Measurements from ENCODE around the gene NEO1.

Gene NEO1

DNA sequence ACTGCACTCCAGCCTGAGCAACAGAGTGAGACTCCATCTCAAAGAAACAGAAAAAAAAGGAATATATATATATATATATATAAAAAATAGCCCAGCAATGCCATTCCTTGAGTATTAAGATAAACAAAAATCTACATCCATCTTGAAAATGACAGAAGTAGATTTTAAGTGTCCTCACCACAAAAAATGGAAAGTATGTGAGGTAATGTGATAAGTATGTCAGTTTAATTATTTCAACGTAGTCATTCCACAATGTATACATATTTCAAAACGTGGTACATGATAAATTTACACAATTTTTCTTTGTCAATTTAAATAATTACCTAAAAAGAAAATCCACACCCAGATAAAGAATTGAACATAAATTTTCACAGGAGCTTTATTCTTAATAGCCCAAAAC lies 261.6 kb downstream of the NEO1 start:
- DNase-seq (ENCODE audit: low spot score): no peak

GRCh38 chr15:73317651-73318462 lies 265.6 kb downstream of the NEO1 start:
- DNase-seq (ENCODE audit: low spot score): no peak

GRCh38 chr15:73318463-73319351 lies 266.4 kb downstream of the NEO1 start:
- no peak for DNase-seq (ENCODE audit: low spot score)

DNA sequence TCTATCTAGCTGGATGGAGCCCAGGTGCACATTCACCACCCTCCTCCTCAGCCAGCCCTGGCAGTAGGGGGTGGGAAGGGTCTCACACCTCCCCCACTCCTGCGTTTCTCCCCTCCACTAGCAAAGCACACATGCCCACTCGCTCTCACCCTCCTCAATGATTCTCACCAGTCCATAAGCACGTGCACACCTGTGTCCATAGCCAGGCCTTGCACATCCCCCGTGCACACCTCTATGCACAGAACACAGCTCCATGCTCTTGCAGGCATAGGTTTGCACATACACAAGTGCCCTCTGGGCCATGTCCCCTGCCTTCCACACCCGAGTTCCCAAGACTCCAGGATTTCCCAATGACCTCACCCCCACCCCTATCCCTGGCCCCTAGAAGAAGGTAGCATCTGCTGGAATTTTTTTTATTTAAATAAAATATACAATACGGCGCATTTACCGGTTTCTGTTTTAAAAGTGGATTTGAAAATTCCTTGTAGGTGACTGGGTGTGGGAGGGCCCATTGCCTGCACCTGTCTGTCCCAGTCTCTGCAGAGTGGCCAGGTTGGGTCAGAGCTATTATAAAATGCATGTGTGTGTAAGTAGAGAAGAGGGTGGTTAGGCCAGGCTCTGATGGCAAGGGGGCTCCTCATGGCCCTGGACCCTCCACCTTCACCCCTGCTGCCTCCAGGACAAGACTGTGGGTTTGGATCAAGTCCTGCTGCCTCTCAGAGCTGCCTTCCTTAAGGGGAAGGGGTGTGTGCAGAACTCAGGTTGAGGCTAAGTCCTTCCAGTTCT lies 267.4 kb downstream of the NEO1 start:
- DNase-seq (ENCODE audit: low spot score): no peak

- no peak for DNase-seq (ENCODE audit: low spot score)
Observed at GRCh38 chr15:73320619-73321180, 268.4 kb downstream of the NEO1 start.

GRCh38 chr15:73321496-73322450 lies 269.5 kb downstream of the NEO1 start:
- no peak for DNase-seq (ENCODE audit: low spot score)

DNA sequence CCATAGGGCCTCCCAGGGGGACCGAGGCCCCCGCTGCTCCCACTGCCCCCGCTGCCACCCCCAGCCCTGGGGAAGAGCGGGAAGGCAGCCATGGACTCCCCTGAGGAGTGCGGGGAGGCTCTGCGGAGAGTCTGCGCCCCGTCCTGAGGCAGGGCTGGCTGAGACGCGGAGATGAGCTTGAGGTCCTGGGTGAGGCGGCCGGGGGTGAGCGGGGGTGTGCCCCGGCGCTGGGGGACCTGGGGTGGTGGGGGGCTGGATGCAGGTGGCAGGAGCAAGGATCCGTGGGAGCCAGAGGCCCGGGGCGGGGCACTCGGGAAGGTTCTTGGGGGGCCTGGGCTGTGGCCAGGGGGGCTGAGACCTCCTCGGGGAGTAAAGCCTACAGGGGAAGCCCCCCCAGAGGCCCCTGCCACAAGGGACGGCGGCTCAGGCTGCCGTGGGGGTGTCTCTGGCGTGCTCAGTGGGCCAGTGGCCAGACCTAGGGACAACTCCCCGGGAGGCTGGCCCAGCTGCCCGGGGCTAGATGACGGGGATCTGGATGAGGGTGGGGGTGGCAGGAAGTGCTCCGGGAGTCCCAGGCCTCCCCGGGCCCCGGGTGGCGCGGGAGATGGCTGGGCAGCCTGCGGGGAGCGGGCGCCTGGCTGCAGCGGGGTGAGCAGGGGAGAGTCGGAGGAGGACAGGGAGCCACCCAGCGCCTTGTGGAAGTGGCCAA lies 270.6 kb downstream of the NEO1 start:
- DNase-seq (ENCODE audit: low spot score): no peak

- DNase-seq (ENCODE audit: low spot score): no peak
Observed at GRCh38 chr15:73323374-73323955, 271.2 kb downstream of the NEO1 start.

- DNase-seq (ENCODE audit: low spot score): no peak
Observed at GRCh38 chr15:73323956-73324355, 271.7 kb downstream of the NEO1 start.

DNA sequence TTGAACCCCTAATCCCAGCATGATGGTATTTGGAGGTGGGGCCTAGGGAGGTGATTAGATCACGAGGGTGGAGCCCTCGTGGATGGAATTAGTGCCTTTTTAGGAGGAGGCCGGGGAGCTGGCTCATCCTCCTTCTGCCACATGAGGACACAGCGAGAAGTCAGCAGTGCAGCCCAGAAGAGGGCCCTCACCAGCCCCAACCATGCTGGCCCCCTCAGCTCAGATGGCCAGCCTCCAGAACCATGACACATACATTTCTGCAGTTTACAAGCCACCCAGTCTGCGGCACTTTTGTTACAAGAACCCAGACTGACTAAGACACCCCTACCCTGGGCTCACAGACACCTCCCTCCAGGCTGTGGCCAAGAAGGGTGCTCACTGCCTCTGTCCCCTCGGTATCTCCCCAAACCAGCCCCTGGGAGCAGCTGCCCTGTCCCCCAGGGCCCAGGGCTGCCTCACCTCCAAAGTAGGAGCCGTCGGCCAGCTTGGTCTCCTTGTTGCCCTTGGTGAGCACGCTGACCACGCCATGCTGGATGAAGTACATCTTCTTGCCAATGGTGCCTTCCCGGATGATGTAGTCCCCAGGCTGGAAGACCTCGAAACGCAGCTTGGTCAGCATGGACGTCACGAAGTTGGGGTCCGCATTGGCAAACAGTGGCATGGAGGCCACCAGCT lies 272.4 kb downstream of the NEO1 start:
- no peak for DNase-seq (ENCODE audit: low spot score)

DNA sequence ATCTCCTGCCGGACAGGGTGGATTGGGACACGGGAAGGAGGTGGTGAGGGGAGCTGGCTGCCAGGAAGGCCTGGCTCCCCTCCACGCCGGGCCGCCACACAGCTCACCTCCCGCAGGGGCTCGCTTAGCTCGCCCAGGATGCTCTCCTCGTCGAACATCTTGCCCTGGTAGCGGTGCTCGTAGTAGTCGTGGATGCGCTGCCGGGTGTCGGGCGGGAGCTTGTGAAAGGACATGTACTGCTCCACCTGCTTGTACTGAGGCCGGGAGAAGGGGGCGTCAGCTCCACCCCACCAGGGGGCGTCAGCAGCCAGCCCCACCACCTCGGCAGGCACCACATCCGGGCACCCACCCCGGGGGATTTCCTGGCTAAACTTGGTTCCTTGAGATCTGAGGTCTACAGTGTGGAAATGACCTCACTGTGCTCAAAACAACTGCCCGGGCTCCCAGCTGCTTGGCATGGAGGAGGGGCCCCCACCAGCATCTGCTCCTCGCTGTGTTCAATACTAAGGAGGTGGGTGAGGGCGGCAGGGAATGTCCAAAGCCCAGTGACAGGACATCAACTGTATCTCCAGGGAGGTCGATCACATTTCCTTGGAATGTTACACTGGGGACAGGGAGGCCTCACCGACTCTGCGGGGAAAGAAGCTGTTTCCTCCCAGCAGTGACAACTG lies 273.1 kb downstream of the NEO1 start:
- peak; percentile 59 for DNase-seq (ENCODE audit: low spot score)

GRCh38 chr15:73326157-73326556 lies 273.9 kb downstream of the NEO1 start:
- DNase-seq (ENCODE audit: low spot score): no peak

- no peak for DNase-seq (ENCODE audit: low spot score)
Observed at GRCh38 chr15:73328149-73328820, 276.0 kb downstream of the NEO1 start.

- DNase-seq (ENCODE audit: low spot score): no peak
Observed at GRCh38 chr15:73328981-73329380, 276.7 kb downstream of the NEO1 start.

DNA sequence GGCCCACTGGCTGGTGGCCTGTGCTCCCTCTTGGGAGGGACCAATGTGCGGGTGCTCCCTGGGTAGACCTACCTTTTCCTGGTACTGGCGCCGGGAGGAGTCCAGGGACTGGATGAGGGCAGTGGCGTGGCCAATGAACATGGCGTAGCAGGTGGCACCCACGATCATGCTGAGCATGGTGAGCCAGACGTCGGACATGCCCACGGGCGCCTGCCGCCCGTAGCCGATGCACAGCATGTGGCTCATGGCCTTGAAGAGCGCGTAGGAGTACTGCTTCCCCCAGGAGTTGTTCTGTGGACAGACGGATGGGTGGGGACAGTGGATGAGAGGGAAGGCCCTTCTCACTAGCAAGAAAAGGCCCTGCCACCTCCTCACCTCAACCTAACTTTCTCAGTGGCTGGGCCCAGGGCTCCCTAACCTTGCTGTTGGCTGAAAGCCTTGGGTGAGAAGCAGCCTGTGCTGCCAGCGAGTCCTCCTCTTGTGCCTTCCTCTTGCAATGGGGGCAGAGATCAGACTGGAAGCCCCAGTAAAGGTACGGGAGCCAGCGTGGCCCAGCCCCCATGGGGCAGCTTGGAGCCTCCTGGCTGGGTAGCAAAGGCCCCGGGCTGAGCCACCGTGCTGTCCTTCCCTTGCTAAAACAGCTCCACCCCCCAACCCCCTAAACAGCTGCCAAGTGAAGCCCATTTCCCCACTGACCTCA lies 277.4 kb downstream of the NEO1 start:
- DNase-seq (ENCODE audit: low spot score): no peak

GRCh38 chr15:73330206-73331051 lies 278.2 kb downstream of the NEO1 start:
- DNase-seq (ENCODE audit: low spot score): no peak

DNA sequence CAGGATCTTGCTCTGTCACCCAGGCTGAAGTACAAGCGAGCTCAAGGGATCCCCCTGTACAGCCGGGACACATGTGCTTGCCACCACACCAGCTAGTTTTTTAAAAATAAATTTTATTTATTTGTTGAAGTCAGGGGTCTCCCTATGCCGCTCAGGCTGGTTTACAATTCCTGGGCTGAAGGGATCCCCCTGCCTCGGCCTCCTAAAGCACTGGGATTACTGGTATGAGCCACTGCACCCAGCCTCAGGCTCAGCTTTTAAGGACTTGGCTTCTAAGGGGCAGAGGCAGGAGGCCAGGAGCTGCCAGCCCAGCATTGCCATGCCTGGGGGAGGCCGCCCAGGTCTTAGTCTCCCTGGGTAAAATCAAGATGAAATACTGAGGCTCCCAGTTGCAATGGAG lies 279.2 kb downstream of the NEO1 start:
- no peak for DNase-seq (ENCODE audit: low spot score)

Data from HuH-7 (cell line).